DMS53 (cell line): ENCODE measurements around the gene BBS4.
"Not testable (repeated sequence)": the region's sequence is repeated elsewhere in the genome, so short reads cannot be mapped to it uniquely, and the experiment has no call there.

Experiments used
- DNase-seq: peaks from one replicate; lab custom pipeline; 2025; lab: John Stamatoyannopoulos, UW

Gene BBS4

GRCh38 chr15:72685925-72686794 lies at the start of gene BBS4, which contains the start of gene HIGD2B:
Gene BBS4, plus strand, starts transcription at chr15:72686207. Its CDS starts 21 bp downstream, at chr15:72686228.
Gene HIGD2B, minus strand, starts transcription at chr15:72686182. Its CDS starts 9,808 bp downstream, at chr15:72676374.
- no peak for DNase-seq

GRCh38 chr15:72636519-72637282 lies 49.3 kb upstream of the BBS4 start:
- DNase-seq, result not testable (repeated sequence)

GRCh38 chr15:72639759-72640483 lies 46.1 kb upstream of the BBS4 start:
- DNase-seq, result not testable (repeated sequence)

- not testable (repeated sequence) for DNase-seq
These were observed 43.7 kb upstream of the BBS4 start for GRCh38 chr15:72642271-72642670.

- not testable (repeated sequence) for DNase-seq
These were observed 37.3 kb upstream of the BBS4 start for GRCh38 chr15:72648631-72649253.

GRCh38 chr15:72654397-72654796 lies 31.6 kb upstream of the BBS4 start, which contains the start of gene GOLGA6B:
Gene GOLGA6B, plus strand, starts transcription at chr15:72654697. Its CDS starts 41 bp downstream, at chr15:72654738.
- DNase-seq, result not testable (repeated sequence)

- DNase-seq, result not testable (repeated sequence)
These were observed 30.0 kb upstream of the BBS4 start for GRCh38 chr15:72656014-72656413.

GRCh38 chr15:72661081-72661480 lies 24.9 kb upstream of the BBS4 start:
- not testable (repeated sequence) for DNase-seq

GRCh38 chr15:72663931-72664330 lies 22.1 kb upstream of the BBS4 start:
- DNase-seq, result not testable (repeated sequence)

- not testable (repeated sequence) for DNase-seq
These were observed 20.3 kb upstream of the BBS4 start for GRCh38 chr15:72665706-72666105.

GRCh38 chr15:72669803-72670202 lies 16.2 kb upstream of the BBS4 start:
- DNase-seq, result not testable (repeated sequence)

GRCh38 chr15:72670656-72671352 lies 15.2 kb upstream of the BBS4 start:
- DNase-seq, result not testable (repeated sequence)

GRCh38 chr15:72671525-72671924 lies 14.5 kb upstream of the BBS4 start:
- DNase-seq, result no peak

GRCh38 chr15:72676838-72677237 lies 9.2 kb upstream of the BBS4 start:
- no peak for DNase-seq

GRCh38 chr15:72680931-72681330 lies 5.1 kb upstream of the BBS4 start:
- no peak for DNase-seq

GRCh38 chr15:72682772-72683171 lies 3.2 kb upstream of the BBS4 start:
- DNase-seq, result no peak

GRCh38 chr15:72685301-72685924 lies 594 bp upstream of the BBS4 start:
- no peak for DNase-seq

- no peak for DNase-seq
These were observed 2.7 kb downstream of the BBS4 start for GRCh38 chr15:72688697-72689096.

- DNase-seq, result no peak
These were observed 4.9 kb downstream of the BBS4 start for GRCh38 chr15:72690938-72691337.

- DNase-seq, result no peak
These were observed 12.9 kb downstream of the BBS4 start for GRCh38 chr15:72698938-72699337.
